Measurements from ENCODE around the gene CCDC102A. TPM values are rescaled to one million over a fixed set of nuclear protein-coding genes. Genes with fewer than 3 reads are reported as not detected.

CCDC102A gene
- total RNA-seq, 1 donor from 2014 or later, result 10.2 TPM

DNA sequence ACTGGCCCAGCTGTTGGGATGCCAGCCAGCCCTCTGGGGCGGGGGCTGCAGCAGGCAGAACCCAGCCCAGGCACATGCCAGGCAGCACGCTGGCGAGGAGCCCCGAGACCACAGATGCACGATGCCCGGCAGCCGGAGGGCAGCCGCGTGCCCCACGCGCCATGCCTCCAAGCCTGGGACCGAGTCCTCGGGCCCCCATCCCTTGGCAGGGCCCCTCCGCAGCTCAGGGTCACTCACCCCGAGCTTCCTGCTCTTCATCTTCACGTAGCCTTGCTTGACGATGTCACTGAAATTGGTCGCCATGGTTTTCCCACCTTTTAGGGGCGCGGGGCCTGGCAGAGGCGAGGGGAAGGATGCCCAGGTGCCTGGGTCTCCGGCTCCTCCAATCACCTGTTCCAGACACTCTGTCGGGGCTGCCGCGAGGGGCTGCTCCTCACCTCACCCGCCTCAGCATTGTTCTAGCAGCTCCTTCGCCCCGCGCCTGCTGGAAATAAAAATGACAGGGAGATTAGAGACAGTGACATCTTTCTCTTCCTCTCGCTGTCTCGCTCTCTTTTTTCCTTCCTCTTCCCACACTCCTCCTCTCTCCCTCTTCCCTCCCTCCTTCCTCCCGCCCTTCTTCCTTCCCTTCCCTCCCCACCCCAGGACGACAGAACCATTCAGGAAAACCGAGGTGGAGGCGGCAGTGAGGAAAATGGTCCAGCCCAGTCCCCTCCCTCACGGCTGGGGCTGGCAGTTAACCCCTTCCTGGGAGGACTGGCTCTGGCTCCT, 57.0 kb downstream of the CCDC102A start:
- peak; percentile 67 for DNase-seq (ENCODE audit: low spot score)

DNA sequence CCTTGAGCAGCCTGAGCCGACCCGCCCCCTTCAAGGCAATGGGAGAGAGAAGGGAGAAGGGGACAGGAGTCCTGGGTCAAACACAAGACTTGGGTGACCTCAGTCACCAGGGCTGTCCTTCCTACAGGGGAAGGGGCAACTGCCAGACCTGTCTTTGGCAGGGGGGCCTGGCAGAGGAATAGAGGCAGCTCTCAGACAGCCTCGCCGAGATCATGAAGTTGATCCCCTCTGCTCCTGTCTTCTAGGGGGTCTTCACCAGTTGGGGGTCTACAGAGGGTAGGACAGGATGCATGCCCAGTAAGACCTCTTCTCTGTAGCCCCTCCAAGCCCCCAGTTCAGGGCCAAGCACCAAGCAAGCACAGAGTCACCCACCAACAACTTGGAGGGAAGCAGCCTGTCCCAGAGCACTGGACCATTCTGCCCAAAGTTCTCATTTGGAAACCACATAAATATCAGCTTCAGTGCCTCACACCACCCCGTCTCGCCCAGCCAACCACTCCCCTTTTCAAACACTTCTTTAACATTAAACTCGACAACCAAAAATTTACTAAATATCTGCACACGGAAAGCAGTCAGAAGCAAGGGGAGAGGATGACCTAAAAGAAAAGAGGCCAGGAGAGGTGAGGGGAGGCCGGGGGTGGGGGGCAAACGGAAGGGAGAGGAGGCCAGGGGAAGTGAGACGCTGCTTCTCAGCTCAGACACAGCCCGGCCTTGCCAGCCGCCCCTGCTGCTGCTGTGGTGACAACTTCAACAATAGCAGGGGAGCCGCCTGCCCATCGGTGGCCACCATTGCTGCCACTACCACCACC, 57.8 kb downstream of the CCDC102A start:
- DNase-seq (ENCODE audit: low spot score), result no peak

GRCh38 chr16:57477531-57478202, 58.7 kb downstream of the CCDC102A start:
- no peak for DNase-seq (ENCODE audit: low spot score)

- DNase-seq (ENCODE audit: low spot score), result no peak
Observed at GRCh38 chr16:57476546-57477410, 59.6 kb downstream of the CCDC102A start.

DNA sequence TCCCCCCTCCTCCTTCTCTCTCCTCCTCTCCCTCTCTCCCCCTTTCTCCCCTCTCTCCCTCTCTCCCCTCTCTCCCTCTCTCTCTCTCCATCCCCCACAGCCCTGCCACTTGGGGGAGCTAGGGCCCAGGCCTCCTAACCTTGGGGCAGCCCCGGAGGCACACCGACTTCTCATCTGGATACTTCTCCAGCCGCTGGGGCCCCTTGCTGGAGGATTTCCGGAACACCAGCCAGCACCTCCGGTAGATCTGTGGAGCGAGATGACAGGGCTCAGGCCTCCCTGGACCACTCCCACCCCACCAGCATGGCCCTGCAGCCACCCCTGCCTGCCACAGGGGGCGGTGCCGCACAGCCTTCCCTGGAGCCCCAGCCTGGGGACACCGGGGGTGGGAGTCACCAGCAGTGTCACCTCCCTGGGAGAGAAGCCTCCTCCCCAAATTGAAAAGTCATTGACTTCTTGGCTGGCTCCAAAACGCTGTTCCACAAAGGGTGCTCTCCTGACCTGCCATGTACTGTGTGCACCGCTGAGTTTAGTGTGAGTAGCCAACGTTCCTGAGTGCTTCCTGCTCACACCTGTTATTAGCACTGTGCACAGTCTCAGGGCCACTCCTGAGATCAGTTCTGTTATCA, 60.5 kb downstream of the CCDC102A start:
- no peak for DNase-seq (ENCODE audit: low spot score)

DNA sequence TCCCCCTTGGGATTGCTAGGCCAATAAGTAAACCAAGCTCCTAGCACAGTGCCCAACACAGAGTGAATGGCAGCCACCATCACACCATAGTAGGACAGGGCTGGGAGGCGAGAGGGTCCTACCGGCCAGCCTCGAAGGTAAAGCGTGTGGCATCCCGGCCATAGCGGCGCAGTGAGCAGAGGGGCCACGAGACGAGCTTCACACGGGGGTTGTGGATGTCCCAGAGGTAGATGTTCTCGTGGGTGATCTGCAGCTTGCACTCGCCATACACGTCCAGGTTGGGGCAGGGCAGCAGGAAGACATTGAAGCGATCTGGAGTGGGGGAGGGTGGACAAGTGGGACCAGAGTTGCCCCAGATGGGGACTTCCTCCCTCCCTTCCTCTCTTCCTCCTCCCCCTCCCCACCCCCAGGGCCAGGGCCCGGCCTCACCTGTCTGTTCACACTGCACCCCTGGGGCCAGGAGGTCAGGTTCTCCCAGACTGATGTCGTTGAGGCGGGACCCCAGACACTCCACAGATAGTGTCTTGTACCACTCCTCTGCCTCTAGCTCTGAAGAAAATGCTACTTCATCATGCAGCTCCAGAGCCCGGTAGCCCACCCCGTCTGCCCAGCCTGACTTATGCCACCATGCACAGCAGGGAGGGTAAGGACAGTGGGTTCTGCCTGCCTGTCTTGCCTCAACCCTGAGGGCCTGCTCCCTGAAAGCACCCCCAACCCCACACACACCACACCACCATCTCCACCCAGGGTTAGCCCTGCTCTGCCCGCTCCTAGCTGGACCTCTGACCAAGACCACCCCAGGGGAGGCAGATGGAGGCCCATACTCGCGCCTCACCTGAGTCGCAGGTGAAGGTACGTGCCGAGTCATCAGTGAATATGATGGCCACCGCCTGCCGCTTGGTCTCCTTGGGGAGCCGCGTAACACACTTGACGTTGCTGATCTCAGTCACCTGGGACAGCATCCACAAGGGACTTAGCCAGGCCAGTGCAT, 61.4 kb downstream of the CCDC102A start:
- no peak for DNase-seq (ENCODE audit: low spot score)

GRCh38 chr16:57473906-57474305, 62.5 kb downstream of the CCDC102A start:
- no peak for DNase-seq (ENCODE audit: low spot score)

DNA sequence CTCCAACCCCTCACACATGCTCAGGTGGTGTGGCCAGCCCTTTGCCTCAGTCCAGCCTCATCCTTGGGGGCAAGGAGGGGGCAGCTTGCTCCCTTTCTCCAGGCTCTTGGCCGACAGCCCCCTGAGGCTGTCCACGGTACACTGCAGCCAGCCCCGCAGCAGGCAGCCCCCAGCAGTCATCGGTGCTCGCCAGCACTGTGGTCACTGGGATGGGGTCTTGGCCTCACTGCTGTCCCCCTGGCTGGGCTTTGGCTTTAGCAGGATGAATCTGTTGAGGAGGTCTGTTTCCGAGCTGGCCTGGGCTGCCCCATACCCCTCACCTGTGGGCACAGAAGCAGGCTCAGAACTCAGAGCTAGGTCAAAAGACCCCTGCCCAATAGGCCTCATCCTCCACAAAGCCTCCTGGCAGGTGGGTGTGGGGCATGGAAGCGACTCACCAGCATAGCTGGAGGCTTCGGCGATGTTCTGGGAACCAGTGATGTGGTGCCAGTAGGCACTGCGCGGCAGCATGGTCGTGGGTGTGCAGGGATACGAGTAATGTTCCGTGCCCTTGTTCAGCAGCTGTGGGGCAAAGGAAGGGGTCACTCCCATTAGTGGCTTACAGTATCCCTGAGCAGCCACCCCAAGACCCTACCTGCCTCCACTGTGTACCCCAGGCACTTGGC, 63.1 kb downstream of the CCDC102A start:
- no peak for DNase-seq (ENCODE audit: low spot score)

DNA sequence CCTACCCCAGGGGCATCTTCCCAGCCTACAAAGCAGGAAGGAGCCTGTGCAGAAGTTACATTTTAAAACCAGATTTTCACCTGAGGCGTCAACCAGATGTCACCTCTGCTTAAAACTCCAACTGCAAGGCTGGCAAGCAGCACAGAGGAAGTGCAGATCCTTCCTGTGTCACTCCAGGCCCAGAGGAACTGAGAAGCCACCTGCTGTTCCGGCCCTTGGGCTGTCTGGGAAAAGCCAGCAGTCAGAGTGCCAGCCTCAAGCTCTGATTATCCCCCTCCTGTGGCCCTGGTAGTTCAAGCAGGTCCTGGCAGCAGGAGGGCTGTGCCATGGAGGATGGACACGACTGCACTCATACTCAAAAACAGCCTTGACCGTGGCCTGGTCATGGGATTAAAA, 63.7 kb downstream of the CCDC102A start:
- no peak for DNase-seq (ENCODE audit: low spot score)

GRCh38 chr16:57471852-57472664, 64.3 kb downstream of the CCDC102A start:
- peak; percentile 72 for DNase-seq (ENCODE audit: low spot score)

DNA sequence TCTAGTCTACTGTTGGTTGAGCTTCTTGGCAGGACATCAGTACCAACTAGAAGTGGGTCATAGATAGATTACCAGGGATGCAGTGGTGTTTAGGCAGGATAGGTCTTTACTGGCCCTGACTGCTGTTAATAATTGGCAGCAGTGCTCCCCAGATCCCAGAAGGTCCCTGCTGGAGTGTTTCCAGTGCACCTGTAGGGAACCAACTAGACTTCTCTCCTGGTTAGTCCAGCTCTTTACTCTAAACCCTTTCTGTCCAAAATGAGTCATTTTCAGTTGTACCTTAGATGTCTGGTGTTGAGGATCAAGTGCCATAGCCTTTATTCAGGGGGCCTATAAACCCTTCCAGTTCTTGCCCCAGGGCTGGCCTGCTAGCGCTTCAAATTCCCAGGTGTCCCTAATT, 65.2 kb downstream of the CCDC102A start:
- DNase-seq (ENCODE audit: low spot score), result no peak

- DNase-seq (ENCODE audit: low spot score), result peak; percentile 57
Observed at GRCh38 chr16:57470711-57471110, 65.7 kb downstream of the CCDC102A start.

GRCh38 chr16:57469917-57470470, 66.4 kb downstream of the CCDC102A start:
- no peak for DNase-seq (ENCODE audit: low spot score)

DNA sequence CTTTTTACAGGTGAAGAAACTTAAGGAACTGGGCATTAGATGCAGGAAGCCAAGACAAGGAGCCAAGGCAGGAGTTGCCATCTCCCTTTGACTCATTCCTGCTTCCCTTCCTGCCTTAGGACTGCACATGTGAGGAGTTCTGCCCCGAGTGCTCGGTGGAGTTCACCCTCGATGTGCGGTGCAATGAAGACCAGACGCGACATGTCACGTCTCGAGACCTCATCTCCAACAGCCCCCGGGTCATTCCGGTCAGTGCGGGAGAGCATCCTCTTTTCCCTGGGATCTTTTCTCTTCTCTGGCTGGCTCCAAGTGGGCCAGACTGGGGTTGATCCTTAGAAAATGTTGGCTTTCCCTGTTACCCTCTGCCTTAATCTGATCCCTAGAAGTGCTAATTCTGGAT, 67.3 kb downstream of the CCDC102A start:
- no peak for DNase-seq (ENCODE audit: low spot score)

GRCh38 chr16:57468346-57468745, 68.0 kb downstream of the CCDC102A start:
- no peak for DNase-seq (ENCODE audit: low spot score)

- DNase-seq (ENCODE audit: low spot score), result no peak
Observed at GRCh38 chr16:57464523-57464922, 71.8 kb downstream of the CCDC102A start.

GRCh38 chr16:57462978-57463362, 73.4 kb downstream of the CCDC102A start:
- DNase-seq (ENCODE audit: low spot score), result no peak
